Measurements from ENCODE around the gene BAZ2B.

BAZ2B gene

GRCh38 chr2:159471340-159471739 is 145.0 kb downstream of the BAZ2B start:
- Histone ChIP-seq H3F3A (ENCODE audit: insufficient read depth, low read length) (no peaks in the 10 kb centered on the region), H4K20me1 (ENCODE audit: insufficient read depth, low read length) (no peaks in the 10 kb centered on the region), H3K27ac (ENCODE audit: low read length) (no peak overlapping the region), H3K27me3 (replicated peaks; ENCODE audit: insufficient read depth, low read length) (no peaks in the 10 kb centered on the region), H3K36me3 (replicated peaks; ENCODE audit: insufficient read depth, low read length) (no peaks in the 10 kb centered on the region), H3K79me2 (ENCODE audit: low read length) (peaks cover 14% of the 10 kb centered on the region; the same call in 1 of the 2 replicates), H2AFZ (ENCODE audit: low read length) (no peak overlapping the region), H3K9me3 (replicated peaks; ENCODE audit: insufficient read depth, low read length) (no peaks in the 10 kb centered on the region), H3K4me1 (ENCODE audit: low read length) (no peaks in the 10 kb centered on the region), H3K9ac (ENCODE audit: low read length) (no peak overlapping the region), H3K9me2 (replicated peaks; ENCODE audit: insufficient read depth, low read length) (no peaks in the 10 kb centered on the region), H3K4me3 (ENCODE audit: low read length) (no peak overlapping the region), H3K4me2 (ENCODE audit: low read depth, low read length) (no peak overlapping the region)
- no peak for TF ChIP-seq EZH2 (optimal IDR thresholded peaks at IDR 0.05; ENCODE audit: low read depth, low read length)
- no peak for TF ChIP-seq EZH2phosphoT487 (IDR thresholded peaks at IDR 0.05; ENCODE audit: low read length)
- TF ChIP-seq, protein P1, sequence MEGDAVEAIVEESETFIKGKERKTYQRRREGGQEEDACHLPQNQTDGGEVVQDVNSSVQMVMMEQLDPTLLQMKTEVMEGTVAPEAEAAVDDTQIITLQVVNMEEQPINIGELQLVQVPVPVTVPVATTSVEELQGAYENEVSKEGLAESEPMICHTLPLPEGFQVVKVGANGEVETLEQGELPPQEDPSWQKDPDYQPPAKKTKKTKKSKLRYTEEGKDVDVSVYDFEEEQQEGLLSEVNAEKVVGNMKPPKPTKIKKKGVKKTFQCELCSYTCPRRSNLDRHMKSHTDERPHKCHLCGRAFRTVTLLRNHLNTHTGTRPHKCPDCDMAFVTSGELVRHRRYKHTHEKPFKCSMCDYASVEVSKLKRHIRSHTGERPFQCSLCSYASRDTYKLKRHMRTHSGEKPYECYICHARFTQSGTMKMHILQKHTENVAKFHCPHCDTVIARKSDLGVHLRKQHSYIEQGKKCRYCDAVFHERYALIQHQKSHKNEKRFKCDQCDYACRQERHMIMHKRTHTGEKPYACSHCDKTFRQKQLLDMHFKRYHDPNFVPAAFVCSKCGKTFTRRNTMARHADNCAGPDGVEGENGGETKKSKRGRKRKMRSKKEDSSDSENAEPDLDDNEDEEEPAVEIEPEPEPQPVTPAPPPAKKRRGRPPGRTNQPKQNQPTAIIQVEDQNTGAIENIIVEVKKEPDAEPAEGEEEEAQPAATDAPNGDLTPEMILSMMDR (IDR thresholded peaks at IDR 0.05; ENCODE audit: low read length) = no peak
- DNase-seq = no peak

GRCh38 chr2:159468257-159468656 is 148.1 kb downstream of the BAZ2B start:
- DNase-seq = no peak
- Histone ChIP-seq H3K4me2 (ENCODE audit: low read depth, low read length) (no peak overlapping the region), H3K4me1 (ENCODE audit: low read length) (no peaks in the 10 kb centered on the region), H3K27me3 (replicated peaks; ENCODE audit: insufficient read depth, low read length) (no peaks in the 10 kb centered on the region), H3K36me3 (replicated peaks; ENCODE audit: insufficient read depth, low read length) (no peaks in the 10 kb centered on the region), H3K27ac (ENCODE audit: low read length) (no peak overlapping the region), H2AFZ (ENCODE audit: low read length) (no peak overlapping the region), H4K20me1 (ENCODE audit: insufficient read depth, low read length) (no peaks in the 10 kb centered on the region), H3K9ac (ENCODE audit: low read length) (no peak overlapping the region), H3F3A (ENCODE audit: insufficient read depth, low read length) (no peaks in the 10 kb centered on the region), H3K9me2 (replicated peaks; ENCODE audit: insufficient read depth, low read length) (no peaks in the 10 kb centered on the region), H3K9me3 (replicated peaks; ENCODE audit: insufficient read depth, low read length) (no peaks in the 10 kb centered on the region), H3K79me2 (ENCODE audit: low read length) (peaks cover 14% of the 10 kb centered on the region; the same call in 1 of the 2 replicates), H3K4me3 (ENCODE audit: low read length) (no peak overlapping the region)
- TF ChIP-seq EZH2phosphoT487 (IDR thresholded peaks at IDR 0.05; ENCODE audit: low read length) (no peak), EZH2 (optimal IDR thresholded peaks at IDR 0.05; ENCODE audit: low read depth, low read length) (no peak)
- TF ChIP-seq, protein P1 (IDR thresholded peaks at IDR 0.05; ENCODE audit: low read length) = no peak

GRCh38 chr2:159462961-159463360 is 153.4 kb downstream of the BAZ2B start:
- Histone ChIP-seq H2AFZ (ENCODE audit: low read length) (no peak overlapping the region), H3K27ac (ENCODE audit: low read length) (no peak overlapping the region), H3K4me3 (ENCODE audit: low read length) (no peak overlapping the region), H3K9ac (ENCODE audit: low read length) (no peak overlapping the region), H3K9me2 (replicated peaks; ENCODE audit: insufficient read depth, low read length) (no peaks in the 10 kb centered on the region), H3F3A (ENCODE audit: insufficient read depth, low read length) (no peaks in the 10 kb centered on the region), H3K4me2 (ENCODE audit: low read depth, low read length) (no peak overlapping the region), H3K27me3 (replicated peaks; ENCODE audit: insufficient read depth, low read length) (no peaks in the 10 kb centered on the region), H3K36me3 (replicated peaks; ENCODE audit: insufficient read depth, low read length) (no peaks in the 10 kb centered on the region; the same call in 1 of the 2 replicates), H4K20me1 (ENCODE audit: insufficient read depth, low read length) (no peaks in the 10 kb centered on the region), H3K4me1 (ENCODE audit: low read length) (no peaks in the 10 kb centered on the region), H3K79me2 (ENCODE audit: low read length) (peaks cover 10% of the 10 kb centered on the region; the same call in 1 of the 2 replicates), H3K9me3 (replicated peaks; ENCODE audit: insufficient read depth, low read length) (no peaks in the 10 kb centered on the region)
- no peak for DNase-seq
- TF ChIP-seq, protein P1 (IDR thresholded peaks at IDR 0.05; ENCODE audit: low read length) = no peak
- TF ChIP-seq EZH2 (optimal IDR thresholded peaks at IDR 0.05; ENCODE audit: low read depth, low read length) = no peak
- TF ChIP-seq EZH2phosphoT487 (IDR thresholded peaks at IDR 0.05; ENCODE audit: low read length) = no peak

Data from MM.1S (cell line).